ENCODE data around the gene RREB1. TPM values are rescaled to one million over a fixed set of nuclear protein-coding genes. Genes with fewer than 3 reads are reported as not detected.
A peak's percentile ranks its signal among the peaks of the same experiment; 100 is the strongest.

Gene RREB1
- total RNA-seq, 1 donor from 2014 or later: 12.7 TPM

- intact Hi-C loops (cut with micrococcal nuclease): loop anchor here (10.0 kb wide), 1 partner anchor 1291 kb away; the partner anchor contains the start of gene SLC35B3
- DNase-seq (ENCODE audit: low spot score): no peak
- Mint-ChIP-seq H3K4me3 (no peak overlapping the region), H3K36me3 (ENCODE audit: low read depth) (peaks cover 1% of the 10 kb centered on the region), H3K27me3 (ENCODE audit: insufficient read depth) (no peaks in the 10 kb centered on the region), H3K4me1 (ENCODE audit: low read depth) (peaks cover 74% of the 10 kb centered on the region), H3K27ac (no peak overlapping the region), H3K9me3 (no peaks in the 10 kb centered on the region)
Observed at GRCh38 chr6:7143476-7143974, 35.8 kb downstream of the RREB1 start.

DNA sequence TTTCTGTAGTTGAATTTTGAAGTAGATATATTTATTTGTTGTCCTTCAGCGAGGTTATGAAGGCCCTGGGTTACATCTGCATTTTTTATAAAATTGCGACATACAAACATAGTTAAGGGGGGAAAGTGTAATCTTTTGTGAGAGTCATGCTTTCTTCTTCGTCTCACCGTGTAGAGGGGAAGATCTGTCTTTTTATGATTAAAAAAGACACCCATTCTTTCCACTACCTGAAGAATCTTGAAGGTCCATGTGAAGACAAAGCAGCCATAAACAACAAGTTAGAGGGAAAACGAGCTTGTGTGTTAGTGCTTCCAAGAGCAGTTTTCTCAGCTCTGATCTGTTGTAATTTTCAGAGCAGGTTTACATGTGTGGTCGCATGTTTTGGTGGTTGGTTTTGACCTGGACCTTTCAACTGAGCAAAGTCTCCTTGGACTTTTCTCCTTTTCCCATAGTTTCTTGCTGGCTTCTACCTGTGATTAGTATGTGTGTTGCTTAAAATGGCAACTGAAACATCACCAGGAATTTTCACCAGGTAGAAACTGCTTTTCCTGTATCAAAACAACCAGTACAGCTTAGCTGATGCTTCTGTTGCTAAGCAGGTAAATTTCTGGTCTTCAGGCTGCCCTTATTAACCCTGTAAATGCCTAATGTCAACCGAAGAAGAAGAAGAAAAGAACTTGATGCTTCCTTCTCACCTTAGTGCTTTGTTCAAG lies 37.3 kb downstream of the RREB1 start:
- no peak for DNase-seq (ENCODE audit: low spot score)
- H3K27me3 Mint-ChIP-seq (ENCODE audit: insufficient read depth): no peaks in the 10 kb centered on the region
- H3K9me3 Mint-ChIP-seq: no peaks in the 10 kb centered on the region
- peaks cover 61% of the 10 kb centered on the region for H3K4me1 Mint-ChIP-seq (ENCODE audit: low read depth)
- peak overlapping the region; percentile 38 for H3K27ac Mint-ChIP-seq
- intact Hi-C loops (cut with micrococcal nuclease): loop anchor here (10.0 kb wide), 1 partner anchor 1290 kb away; the partner anchor contains the start of gene SLC35B3
- peaks cover 1% of the 10 kb centered on the region for H3K36me3 Mint-ChIP-seq (ENCODE audit: low read depth)
- peak overlapping the region; percentile 3 for H3K4me3 Mint-ChIP-seq

DNA sequence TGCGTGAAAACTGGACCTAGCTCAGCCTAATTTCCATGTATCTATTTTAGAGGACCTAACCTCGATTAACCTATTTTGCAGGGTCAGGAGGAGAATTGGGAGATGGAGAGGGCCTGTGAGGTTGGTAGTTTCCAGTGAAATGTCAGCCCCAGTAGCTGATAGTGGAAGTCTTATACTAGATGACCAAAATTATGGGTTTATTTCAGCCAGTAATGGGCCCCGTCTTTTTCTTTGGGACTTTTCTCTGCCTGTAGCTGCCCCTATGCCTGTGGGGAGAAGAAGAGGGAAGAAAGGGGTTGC lies 37.8 kb downstream of the RREB1 start:
- H3K27ac Mint-ChIP-seq: peak overlapping the region; percentile 38
- no peaks in the 10 kb centered on the region for H3K9me3 Mint-ChIP-seq
- intact Hi-C loops (cut with micrococcal nuclease): loop anchor here (10.0 kb wide), 1 partner anchor 1289 kb away; the partner anchor contains the start of gene SLC35B3
- peaks cover 63% of the 10 kb centered on the region for H3K4me1 Mint-ChIP-seq (ENCODE audit: low read depth)
- H3K36me3 Mint-ChIP-seq (ENCODE audit: low read depth): peaks cover 1% of the 10 kb centered on the region
- peak overlapping the region; percentile 3 for H3K4me3 Mint-ChIP-seq
- no peaks in the 10 kb centered on the region for H3K27me3 Mint-ChIP-seq (ENCODE audit: insufficient read depth)
- no peak for DNase-seq (ENCODE audit: low spot score)

- Mint-ChIP-seq H3K9me3 (no peaks in the 10 kb centered on the region), H3K36me3 (ENCODE audit: low read depth) (peaks cover 1% of the 10 kb centered on the region), H3K27ac (peak overlapping the region; percentile 75), H3K27me3 (ENCODE audit: insufficient read depth) (no peaks in the 10 kb centered on the region), H3K4me3 (peak overlapping the region; percentile 37), H3K4me1 (ENCODE audit: low read depth) (peaks cover 65% of the 10 kb centered on the region)
- intact Hi-C loops (cut with micrococcal nuclease): loop anchor here (1.0 to 10.0 kb wide), 2 partner anchors 9 to 1289 kb away; partner anchors contain the start of gene SLC35B3
- no peak for DNase-seq (ENCODE audit: low spot score)
Observed at GRCh38 chr6:7145885-7146828, 38.4 kb downstream of the RREB1 start.

GRCh38 chr6:7147051-7147671 lies 39.4 kb downstream of the RREB1 start:
- intact Hi-C loops (cut with micrococcal nuclease): loop anchor here (10.0 kb wide), 1 partner anchor 1288 kb away; the partner anchor contains the start of gene SLC35B3
- H3K36me3 Mint-ChIP-seq (ENCODE audit: low read depth): peaks cover 1% of the 10 kb centered on the region
- peaks cover 70% of the 10 kb centered on the region for H3K4me1 Mint-ChIP-seq (ENCODE audit: low read depth)
- peak overlapping the region; percentile 79 for H3K27ac Mint-ChIP-seq
- no peak for DNase-seq (ENCODE audit: low spot score)
- peak overlapping the region; percentile 37 for H3K4me3 Mint-ChIP-seq
- H3K27me3 Mint-ChIP-seq (ENCODE audit: insufficient read depth): no peaks in the 10 kb centered on the region
- no peaks in the 10 kb centered on the region for H3K9me3 Mint-ChIP-seq

- H3K27ac Mint-ChIP-seq: peak overlapping the region; percentile 79
- no peaks in the 10 kb centered on the region for H3K9me3 Mint-ChIP-seq
- no peak for DNase-seq (ENCODE audit: low spot score)
- H3K4me3 Mint-ChIP-seq: no peak overlapping the region
- peaks cover 1% of the 10 kb centered on the region for H3K36me3 Mint-ChIP-seq (ENCODE audit: low read depth)
- H3K27me3 Mint-ChIP-seq (ENCODE audit: insufficient read depth): no peaks in the 10 kb centered on the region
- H3K4me1 Mint-ChIP-seq (ENCODE audit: low read depth): peaks cover 73% of the 10 kb centered on the region
- intact Hi-C loops (cut with micrococcal nuclease): loop anchor here (1.0 to 10.0 kb wide), 2 partner anchors 8 to 1287 kb away; partner anchors contain the start of gene SLC35B3
Observed at GRCh38 chr6:7148100-7148822, 40.5 kb downstream of the RREB1 start.

GRCh38 chr6:7150381-7151064 lies 42.8 kb downstream of the RREB1 start:
- peaks cover 71% of the 10 kb centered on the region for H3K4me1 Mint-ChIP-seq (ENCODE audit: low read depth)
- no peaks in the 10 kb centered on the region for H3K9me3 Mint-ChIP-seq
- H3K4me3 Mint-ChIP-seq: no peak overlapping the region
- no peak overlapping the region for H3K27ac Mint-ChIP-seq
- no peaks in the 10 kb centered on the region for H3K27me3 Mint-ChIP-seq (ENCODE audit: insufficient read depth)
- intact Hi-C loops (cut with micrococcal nuclease): loop anchor here (5.0 kb wide), 1 partner anchor 37 kb away; no protein-coding TSS in a partner anchor
- H3K36me3 Mint-ChIP-seq (ENCODE audit: low read depth): peaks cover 1% of the 10 kb centered on the region
- no peak for DNase-seq (ENCODE audit: low spot score)

DNA sequence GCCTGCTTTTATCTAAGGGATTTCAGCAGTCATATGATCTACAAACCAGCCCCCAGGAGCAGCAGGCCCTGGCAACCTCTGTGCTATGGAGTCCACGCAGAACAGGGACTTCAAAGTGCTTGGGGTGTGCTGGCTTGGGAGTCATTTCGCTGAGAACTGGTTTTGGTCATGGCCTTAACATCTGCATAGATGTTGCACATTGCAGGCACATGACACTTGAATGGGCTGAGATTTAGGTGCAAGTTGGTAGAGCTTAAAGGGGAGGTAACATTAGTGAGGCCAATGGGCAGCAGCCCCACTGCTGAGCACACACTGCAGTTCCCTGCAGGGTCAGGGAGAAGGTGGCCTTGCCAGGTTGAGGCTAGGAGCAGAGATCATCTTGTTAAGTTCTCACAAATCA lies 43.6 kb downstream of the RREB1 start:
- Mint-ChIP-seq H3K9me3 (no peaks in the 10 kb centered on the region), H3K36me3 (ENCODE audit: low read depth) (peaks cover 1% of the 10 kb centered on the region), H3K27me3 (ENCODE audit: insufficient read depth) (no peaks in the 10 kb centered on the region), H3K27ac (no peak overlapping the region), H3K4me1 (ENCODE audit: low read depth) (peaks cover 71% of the 10 kb centered on the region), H3K4me3 (no peak overlapping the region)
- intact Hi-C loops (cut with micrococcal nuclease): loop anchor here (5.0 kb wide), 1 partner anchor 36 kb away; no protein-coding TSS in a partner anchor
- no peak for DNase-seq (ENCODE audit: low spot score)

GRCh38 chr6:7152462-7152861 lies 44.7 kb downstream of the RREB1 start:
- Mint-ChIP-seq H3K9me3 (no peaks in the 10 kb centered on the region), H3K36me3 (ENCODE audit: low read depth) (peaks cover 1% of the 10 kb centered on the region), H3K4me3 (no peak overlapping the region), H3K27me3 (ENCODE audit: insufficient read depth) (no peaks in the 10 kb centered on the region), H3K27ac (no peak overlapping the region), H3K4me1 (ENCODE audit: low read depth) (peaks cover 61% of the 10 kb centered on the region)
- DNase-seq (ENCODE audit: low spot score): no peak
- intact Hi-C loops (cut with micrococcal nuclease): loop anchor here (5.0 kb wide), 1 partner anchor 35 kb away; no protein-coding TSS in a partner anchor

DNA sequence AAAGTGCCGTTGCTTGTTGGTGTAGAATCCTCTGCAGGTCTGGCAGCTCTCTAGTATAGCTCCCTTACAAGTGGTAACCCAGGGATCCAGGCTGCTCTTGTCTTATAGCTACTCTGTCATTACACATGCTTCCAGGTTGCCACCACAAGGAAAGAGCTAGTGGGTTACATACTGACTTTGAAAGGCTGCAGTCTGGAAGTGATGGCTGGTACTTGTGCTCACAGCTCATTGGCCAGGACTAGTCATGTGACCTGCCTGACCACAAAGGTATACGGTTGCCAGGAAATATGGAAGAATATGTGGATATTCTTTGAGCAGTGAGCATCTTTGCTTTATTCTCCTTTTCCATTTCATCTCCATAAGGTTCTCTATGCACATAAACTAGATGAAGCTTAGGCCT lies 46.0 kb downstream of the RREB1 start:
- Mint-ChIP-seq H3K9me3 (no peaks in the 10 kb centered on the region), H3K27me3 (ENCODE audit: insufficient read depth) (no peaks in the 10 kb centered on the region), H3K36me3 (ENCODE audit: low read depth) (peaks cover 1% of the 10 kb centered on the region), H3K4me1 (ENCODE audit: low read depth) (peaks cover 48% of the 10 kb centered on the region), H3K27ac (no peak overlapping the region), H3K4me3 (no peak overlapping the region)
- intact Hi-C loops (cut with micrococcal nuclease): loop anchor here (5.0 kb wide), 1 partner anchor 34 kb away; no protein-coding TSS in a partner anchor
- no peak for DNase-seq (ENCODE audit: low spot score)

GRCh38 chr6:7154341-7155139 lies 46.8 kb downstream of the RREB1 start:
- no peak overlapping the region for H3K4me3 Mint-ChIP-seq
- H3K9me3 Mint-ChIP-seq: no peaks in the 10 kb centered on the region
- intact Hi-C loops (cut with micrococcal nuclease): loop anchor here (1.0 to 5.0 kb wide), 2 partner anchors 8 to 33 kb away; no protein-coding TSS in a partner anchor
- no peaks in the 10 kb centered on the region for H3K27me3 Mint-ChIP-seq (ENCODE audit: insufficient read depth)
- H3K27ac Mint-ChIP-seq: no peak overlapping the region
- no peak for DNase-seq (ENCODE audit: low spot score)
- peaks cover 48% of the 10 kb centered on the region for H3K4me1 Mint-ChIP-seq (ENCODE audit: low read depth)
- peaks cover 1% of the 10 kb centered on the region for H3K36me3 Mint-ChIP-seq (ENCODE audit: low read depth)
